ENCODE data around the gene MGAT4D. TPM values are rescaled to one million over a fixed set of nuclear protein-coding genes. Genes with fewer than 3 reads are reported as not detected.

Gene MGAT4D
- total RNA-seq, 1 experiment from 2014 or later: not detected

DNA sequence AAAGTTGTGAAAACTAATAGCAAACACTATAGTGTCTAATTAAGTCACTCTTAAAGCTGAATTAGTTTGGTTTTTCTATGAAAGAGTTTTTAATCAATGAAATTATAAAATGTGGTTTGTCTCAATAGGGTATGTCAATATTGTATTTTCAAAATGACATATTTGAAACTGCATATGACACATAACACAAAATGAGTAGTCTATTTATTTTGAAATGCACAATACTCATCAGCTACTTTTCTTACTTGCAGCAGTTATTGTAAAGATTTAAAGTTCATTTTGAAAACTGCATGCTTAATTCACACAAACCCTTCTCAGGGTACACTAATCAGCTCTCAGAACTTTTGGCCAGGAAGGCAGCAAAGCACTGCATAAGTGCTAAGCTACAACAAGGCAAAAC, 91.8 kb downstream of the MGAT4D start:
- in situ Hi-C loops (cut with HindIII; ENCODE audit: low pct_unique_long_range_greater_than_20kb, low sequenced_read_pairs): no loop called here

GRCh38 chr4:140400111-140400510, 98.0 kb downstream of the MGAT4D start:
- no peak for TF ChIP-seq REST (IDR thresholded peaks at IDR 0.05; ENCODE audit: insufficient read depth in 1 of 2, low read depth in 2 of 2, low read length in 1 of 2)
- no peak for TF ChIP-seq TCF7L2 (IDR thresholded peaks at IDR 0.05; ENCODE audit: low read depth, low read length)
- CTCF ChIA-PET: no interaction called here
- ATAC-seq (no peak), DNase-seq (ENCODE audit: low read depth, low spot score) (no peak)
- H3K4me3 ChIP-seq (ENCODE audit: low read depth in 2 of 2, low read length in 2 of 2): no peak overlapping the region
- POLR2A ChIA-PET: no interaction called here
- no peaks in the 10 kb centered on the region for H3K4me1 ChIP-seq (ENCODE audit: control insufficient read depth, insufficient read depth, low read length)
- H3K27ac ChIP-seq (ENCODE audit: low read length): no peak overlapping the region
- H3K36me3 ChIP-seq (ENCODE audit: control insufficient read depth, insufficient read depth, low read length): no peaks in the 10 kb centered on the region
- in situ Hi-C loops (cut with HindIII; ENCODE audit: low pct_unique_long_range_greater_than_20kb, low sequenced_read_pairs) (no loop called here), intact Hi-C loops (cut with micrococcal nuclease; ENCODE audit: unreplicated experiment) (no loop called here)
- H3K9me3 ChIP-seq (ENCODE audit: control insufficient read depth, insufficient read depth, low read depth, low read length): no peaks in the 10 kb centered on the region
- H3K27me3 ChIP-seq (ENCODE audit: control insufficient read depth, insufficient read depth, low read length): no peaks in the 10 kb centered on the region
- BruUV-seq (replicated peaks): no TSS peak

More for the DNA sequence above, 91.8 kb downstream of the MGAT4D start:
- H3K27me3 ChIP-seq (ENCODE audit: control insufficient read depth, insufficient read depth, low read length): no peaks in the 10 kb centered on the region
- CTCF ChIA-PET: no interaction called here
- TF ChIP-seq REST (IDR thresholded peaks at IDR 0.05; ENCODE audit: insufficient read depth in 1 of 2, low read depth in 2 of 2, low read length in 1 of 2): no peak
- no peak for TF ChIP-seq TCF7L2 (IDR thresholded peaks at IDR 0.05; ENCODE audit: low read depth, low read length)
- no peak for TF ChIP-seq SIN3A (IDR thresholded peaks at IDR 0.05; ENCODE audit: borderline replicate concordance, insufficient read depth, low read depth, low read length)
- TF ChIP-seq POLR2AphosphoS5 (IDR thresholded peaks at IDR 0.05; ENCODE audit: low read depth, low read length): no peak
- H3K4me1 ChIP-seq (ENCODE audit: control insufficient read depth, insufficient read depth, low read length): no peaks in the 10 kb centered on the region
- POLR2A ChIA-PET: no interaction called here
- no TSS peak for BruUV-seq (replicated peaks)
- intact Hi-C loops (cut with micrococcal nuclease; ENCODE audit: unreplicated experiment): no loop called here
- ATAC-seq (no peak), DNase-seq (ENCODE audit: low read depth, low spot score) (no peak)
- no peaks in the 10 kb centered on the region for H3K9me3 ChIP-seq (ENCODE audit: control insufficient read depth, insufficient read depth, low read depth, low read length)
- no peak overlapping the region for H3K4me3 ChIP-seq (ENCODE audit: low read depth in 2 of 2, low read length in 2 of 2)
- H3K27ac ChIP-seq (ENCODE audit: low read length): no peak overlapping the region
- no peaks in the 10 kb centered on the region for H3K36me3 ChIP-seq (ENCODE audit: control insufficient read depth, insufficient read depth, low read length)

DNA sequence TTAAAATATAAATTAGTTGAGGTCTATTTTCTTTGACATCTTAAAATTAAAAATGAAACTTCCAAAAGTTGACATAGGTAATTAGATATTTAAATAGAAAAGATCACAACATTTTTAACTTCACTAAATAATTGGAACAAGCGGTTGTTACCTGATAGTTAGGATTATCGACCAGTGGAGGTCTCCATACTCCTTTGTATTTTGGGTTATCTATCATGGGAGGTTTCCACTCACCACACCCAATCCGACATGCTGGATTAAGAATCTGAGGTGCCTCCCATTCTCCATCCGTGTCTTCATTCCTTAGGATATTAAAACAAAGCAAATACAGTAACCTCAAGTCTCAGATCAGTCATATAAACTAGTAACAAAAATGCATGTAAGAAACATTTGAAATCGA, 102.4 kb downstream of the MGAT4D start:
- in situ Hi-C loops (cut with HindIII; ENCODE audit: low pct_unique_long_range_greater_than_20kb, low sequenced_read_pairs): no loop called here
- H3K4me1 ChIP-seq (ENCODE audit: control insufficient read depth, insufficient read depth, low read length): no peaks in the 10 kb centered on the region
- DNase-seq (ENCODE audit: low read depth, low spot score) (no peak), ATAC-seq (no peak)
- POLR2A ChIA-PET: no interaction called here
- no peaks in the 10 kb centered on the region for H3K36me3 ChIP-seq (ENCODE audit: control insufficient read depth, insufficient read depth, low read length)
- CTCF ChIA-PET: no interaction called here
- TF ChIP-seq POLR2AphosphoS5 (IDR thresholded peaks at IDR 0.05; ENCODE audit: low read depth, low read length) (no peak), REST (IDR thresholded peaks at IDR 0.05; ENCODE audit: insufficient read depth in 1 of 2, low read depth in 2 of 2, low read length in 1 of 2) (no peak), SIN3A (IDR thresholded peaks at IDR 0.05; ENCODE audit: borderline replicate concordance, insufficient read depth, low read depth, low read length) (no peak), TCF7L2 (IDR thresholded peaks at IDR 0.05; ENCODE audit: low read depth, low read length) (no peak)
- TF ChIP-seq, protein P1, sequence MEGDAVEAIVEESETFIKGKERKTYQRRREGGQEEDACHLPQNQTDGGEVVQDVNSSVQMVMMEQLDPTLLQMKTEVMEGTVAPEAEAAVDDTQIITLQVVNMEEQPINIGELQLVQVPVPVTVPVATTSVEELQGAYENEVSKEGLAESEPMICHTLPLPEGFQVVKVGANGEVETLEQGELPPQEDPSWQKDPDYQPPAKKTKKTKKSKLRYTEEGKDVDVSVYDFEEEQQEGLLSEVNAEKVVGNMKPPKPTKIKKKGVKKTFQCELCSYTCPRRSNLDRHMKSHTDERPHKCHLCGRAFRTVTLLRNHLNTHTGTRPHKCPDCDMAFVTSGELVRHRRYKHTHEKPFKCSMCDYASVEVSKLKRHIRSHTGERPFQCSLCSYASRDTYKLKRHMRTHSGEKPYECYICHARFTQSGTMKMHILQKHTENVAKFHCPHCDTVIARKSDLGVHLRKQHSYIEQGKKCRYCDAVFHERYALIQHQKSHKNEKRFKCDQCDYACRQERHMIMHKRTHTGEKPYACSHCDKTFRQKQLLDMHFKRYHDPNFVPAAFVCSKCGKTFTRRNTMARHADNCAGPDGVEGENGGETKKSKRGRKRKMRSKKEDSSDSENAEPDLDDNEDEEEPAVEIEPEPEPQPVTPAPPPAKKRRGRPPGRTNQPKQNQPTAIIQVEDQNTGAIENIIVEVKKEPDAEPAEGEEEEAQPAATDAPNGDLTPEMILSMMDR (IDR thresholded peaks at IDR 0.05): no peak
- no peaks in the 10 kb centered on the region for H3K9me3 ChIP-seq (ENCODE audit: control insufficient read depth, insufficient read depth, low read depth, low read length)
- no peaks in the 10 kb centered on the region for H3K27me3 ChIP-seq (ENCODE audit: control insufficient read depth, insufficient read depth, low read length)
- H3K4me3 ChIP-seq (ENCODE audit: low read depth in 2 of 2, low read length in 2 of 2): no peak overlapping the region
- BruUV-seq (replicated peaks): no TSS peak
- H3K27ac ChIP-seq (ENCODE audit: low read length): no peak overlapping the region
- intact Hi-C loops (cut with micrococcal nuclease; ENCODE audit: unreplicated experiment): no loop called here

All from Panc1 (cell line).